ENCODE measurements around the gene TMEM63A. TPM values are rescaled to one million over a fixed set of nuclear protein-coding genes. Genes with fewer than 3 reads are reported as not detected.
"Not testable (repeated sequence)": the region's sequence is repeated elsewhere in the genome, so short reads cannot be mapped to it uniquely, and the experiment has no call there.

Gene TMEM63A
- total RNA-seq, 2 donors from 2014 or later: 16.0 to 19.0 TPM

DNA sequence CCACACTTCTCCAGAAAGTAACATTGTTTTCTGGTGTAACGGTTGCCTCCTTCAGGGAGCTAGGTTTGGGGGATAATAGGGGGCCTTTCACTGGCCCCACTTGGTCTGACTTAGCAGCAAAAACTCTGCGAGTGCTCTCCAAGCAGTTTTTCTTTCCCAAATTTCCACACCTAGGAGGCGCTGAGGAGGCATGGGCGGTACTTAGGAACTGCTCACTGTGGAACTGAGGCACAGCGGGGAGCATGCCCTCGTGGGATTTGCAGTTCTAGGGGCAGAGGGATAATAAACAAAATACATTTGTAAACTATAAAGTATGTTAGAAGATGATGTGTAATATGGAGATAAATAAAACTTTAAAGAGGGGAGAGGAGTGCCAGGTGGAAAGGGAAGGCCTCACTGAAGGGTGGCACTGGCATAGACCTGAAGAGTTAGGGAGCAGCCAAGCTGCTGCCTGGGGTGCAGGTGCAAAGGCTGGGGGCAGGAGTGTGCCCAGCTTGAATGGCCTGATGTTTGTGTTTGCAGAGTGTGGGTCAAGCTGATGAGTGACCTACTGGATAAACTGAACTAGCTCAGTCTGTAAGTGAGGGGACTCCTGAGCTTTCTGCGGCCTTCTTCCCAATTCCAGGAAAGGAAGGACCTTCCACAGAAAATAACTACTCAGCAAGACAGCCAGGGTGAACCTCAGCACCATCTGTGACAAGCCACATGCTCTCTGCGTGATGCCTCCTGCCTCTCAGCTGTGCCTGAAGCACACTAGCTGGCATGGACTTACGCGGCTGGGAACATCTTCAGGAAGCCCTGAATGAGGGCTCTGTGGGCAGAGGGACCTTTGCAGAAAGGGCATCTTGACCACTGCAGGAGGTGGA is 70.3 kb downstream of the TMEM63A start:
- Histone ChIP-seq H3K27ac (peak overlapping the region; percentile 80 to 86), H3K36me3 (no peaks in the 10 kb centered on the region), H3K9me3 (no peaks in the 10 kb centered on the region), H3K27me3 (no peaks in the 10 kb centered on the region), H3K4me3 (peak overlapping the region; percentile 74 to 76), H3K4me1 (peaks cover 0 to 68% of the 10 kb centered on the region in 2 donors)
- DNase-seq (ENCODE audit: low spot score): peak; percentile 61
- TF ChIP-seq, protein P1, sequence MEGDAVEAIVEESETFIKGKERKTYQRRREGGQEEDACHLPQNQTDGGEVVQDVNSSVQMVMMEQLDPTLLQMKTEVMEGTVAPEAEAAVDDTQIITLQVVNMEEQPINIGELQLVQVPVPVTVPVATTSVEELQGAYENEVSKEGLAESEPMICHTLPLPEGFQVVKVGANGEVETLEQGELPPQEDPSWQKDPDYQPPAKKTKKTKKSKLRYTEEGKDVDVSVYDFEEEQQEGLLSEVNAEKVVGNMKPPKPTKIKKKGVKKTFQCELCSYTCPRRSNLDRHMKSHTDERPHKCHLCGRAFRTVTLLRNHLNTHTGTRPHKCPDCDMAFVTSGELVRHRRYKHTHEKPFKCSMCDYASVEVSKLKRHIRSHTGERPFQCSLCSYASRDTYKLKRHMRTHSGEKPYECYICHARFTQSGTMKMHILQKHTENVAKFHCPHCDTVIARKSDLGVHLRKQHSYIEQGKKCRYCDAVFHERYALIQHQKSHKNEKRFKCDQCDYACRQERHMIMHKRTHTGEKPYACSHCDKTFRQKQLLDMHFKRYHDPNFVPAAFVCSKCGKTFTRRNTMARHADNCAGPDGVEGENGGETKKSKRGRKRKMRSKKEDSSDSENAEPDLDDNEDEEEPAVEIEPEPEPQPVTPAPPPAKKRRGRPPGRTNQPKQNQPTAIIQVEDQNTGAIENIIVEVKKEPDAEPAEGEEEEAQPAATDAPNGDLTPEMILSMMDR (IDR thresholded peaks at IDR 0.05): peak in 1 of 2 donors; percentile 48

DNA sequence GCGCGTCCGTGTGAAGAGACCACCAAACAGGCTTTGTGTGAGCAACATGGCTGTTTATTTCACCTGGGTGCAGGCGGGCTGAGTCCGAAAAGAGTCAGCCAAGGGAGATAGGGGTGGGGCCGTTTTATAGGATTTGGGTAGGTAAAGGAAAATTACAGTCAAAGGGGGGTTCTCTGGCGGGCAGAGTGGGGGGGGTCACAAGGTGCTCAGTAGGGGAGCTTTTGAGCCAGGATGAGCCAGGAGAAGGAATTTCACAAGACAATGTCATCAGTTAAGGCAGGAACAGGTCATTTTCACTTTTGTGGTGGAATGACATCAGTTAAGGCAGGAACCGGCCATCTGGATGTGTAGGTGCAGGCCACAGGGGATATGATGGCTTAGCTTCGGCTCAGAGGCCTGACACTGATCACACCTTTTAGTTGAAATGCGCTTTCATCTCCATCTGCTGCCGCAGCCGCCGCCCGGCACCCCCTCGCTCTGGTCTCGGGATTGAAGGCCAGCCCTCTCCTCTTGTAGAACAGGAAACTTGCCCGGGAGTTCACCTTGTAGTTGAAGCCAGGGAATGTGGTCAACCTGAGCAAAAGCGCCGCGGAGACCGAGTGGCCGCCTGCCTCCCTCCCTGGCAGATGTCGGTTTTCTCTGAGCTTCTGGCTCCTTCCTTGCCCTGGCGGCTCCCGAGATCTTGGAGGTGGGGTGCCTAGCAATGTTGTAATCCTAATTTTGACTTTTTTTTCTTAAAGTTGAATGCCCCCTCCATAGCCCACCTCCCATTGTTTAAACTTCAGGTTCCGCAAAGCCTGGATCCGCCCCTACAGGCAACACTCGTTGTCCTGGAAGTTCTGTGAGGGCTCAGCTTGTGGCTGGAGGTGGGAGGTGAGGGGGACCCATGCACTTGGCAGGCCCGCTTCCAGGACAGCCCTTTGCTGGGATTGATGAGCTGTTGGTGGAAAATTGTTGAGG is 71.3 kb downstream of the TMEM63A start:
- Histone ChIP-seq H3K4me1 (peaks cover 0 to 58% of the 10 kb centered on the region in 2 donors), H3K4me3 (peak overlapping the region; percentile 74 to 76), H3K27ac (peak overlapping the region; percentile 80 to 86)
- H3K27me3 ChIP-seq, H3K36me3 ChIP-seq, H3K9me3 ChIP-seq: not testable (repeated sequence)
- DNase-seq (ENCODE audit: low spot score): peak; percentile 60

DNA sequence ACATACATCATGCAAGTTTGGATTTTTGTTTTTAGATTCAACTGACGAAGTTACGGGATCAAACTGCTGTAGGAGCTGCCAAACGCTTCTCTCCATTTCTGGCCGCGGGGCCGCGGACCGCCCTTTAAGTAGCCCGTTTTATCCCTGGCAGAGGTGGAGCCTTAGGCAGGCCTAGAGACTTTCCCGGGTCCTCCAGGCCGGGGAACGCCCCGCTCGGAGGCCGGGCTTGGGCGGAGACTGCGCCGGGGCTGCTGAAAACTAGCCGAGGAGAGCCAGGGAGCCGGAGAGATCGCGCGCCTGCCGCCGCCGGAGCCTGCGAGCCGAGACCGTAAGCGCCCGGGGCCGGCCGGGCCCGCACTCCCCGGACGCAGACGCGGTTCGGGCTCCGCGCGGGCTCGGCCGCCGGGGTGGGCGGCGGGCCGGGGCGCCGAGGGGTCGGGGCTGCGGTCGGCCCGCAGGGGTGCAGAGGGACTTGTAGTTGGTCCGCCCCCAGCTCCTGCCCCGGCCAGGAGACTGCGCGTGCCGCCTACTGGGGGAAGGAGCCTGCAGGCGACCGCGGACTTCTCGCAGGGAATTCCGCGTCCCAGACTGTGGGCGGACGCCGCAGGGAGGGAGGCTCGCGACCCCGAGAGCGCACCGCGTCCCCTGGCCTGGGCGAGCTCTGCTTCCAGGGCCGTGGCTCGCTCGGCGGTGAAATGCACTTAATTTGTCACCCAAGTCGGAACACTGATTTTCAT is 72.2 kb downstream of the TMEM63A start, which contains the start of gene EPHX1:
EPHX1 (plus strand) TSS at position 283 of the 737 bp plus-strand sequence. CDS start 18,606 bp downstream, outside the sequence.
- peak; percentile 89 for DNase-seq (ENCODE audit: low spot score)
- Histone ChIP-seq H3K4me3 (peak within 1 kb of the TSS; percentile 74 to 76), H3K27ac (peak within 1 kb of the TSS; percentile 80 to 86), H3K4me1 (peaks cover 0 to 50% of the 10 kb centered on the region in 2 donors), H3K27me3 (no peaks in the 10 kb centered on the region), H3K36me3 (no peaks in the 10 kb centered on the region), H3K9me3 (no peaks in the 10 kb centered on the region)
- TF ChIP-seq, protein P1 (IDR thresholded peaks at IDR 0.05): peak; percentile 27 to 47

DNA sequence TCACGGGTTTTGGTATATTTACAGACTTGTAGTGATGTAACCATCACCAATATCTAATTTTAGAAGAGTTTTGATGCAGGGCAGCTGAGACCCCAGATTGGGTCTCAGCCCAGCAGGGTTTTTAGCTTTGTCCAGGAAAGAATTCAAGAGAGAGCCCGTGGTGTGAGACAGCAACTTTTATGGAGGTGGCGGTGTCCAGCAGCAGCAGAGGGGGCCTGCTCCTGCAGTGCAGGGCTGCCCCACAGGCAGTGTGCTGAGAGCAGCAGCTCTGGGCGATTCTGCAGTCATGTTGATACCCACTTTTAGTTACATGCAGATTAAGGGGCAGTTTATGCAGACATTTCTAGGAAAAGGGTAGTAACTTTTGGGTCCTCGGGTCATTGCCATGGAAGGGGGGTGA is 74.0 kb downstream of the TMEM63A start:
- no peaks in the 10 kb centered on the region for H3K27me3 ChIP-seq
- H3K9me3 ChIP-seq: no peaks in the 10 kb centered on the region
- peak; percentile 23 for DNase-seq (ENCODE audit: low spot score)
- peaks cover 0 to 31% of the 10 kb centered on the region in 2 donors for H3K4me1 ChIP-seq
- H3K27ac ChIP-seq: no peak overlapping the region
- TF ChIP-seq, protein P1 (IDR thresholded peaks at IDR 0.05): no peak
- no peak overlapping the region for H3K4me3 ChIP-seq
- no peaks in the 10 kb centered on the region for H3K36me3 ChIP-seq

DNA sequence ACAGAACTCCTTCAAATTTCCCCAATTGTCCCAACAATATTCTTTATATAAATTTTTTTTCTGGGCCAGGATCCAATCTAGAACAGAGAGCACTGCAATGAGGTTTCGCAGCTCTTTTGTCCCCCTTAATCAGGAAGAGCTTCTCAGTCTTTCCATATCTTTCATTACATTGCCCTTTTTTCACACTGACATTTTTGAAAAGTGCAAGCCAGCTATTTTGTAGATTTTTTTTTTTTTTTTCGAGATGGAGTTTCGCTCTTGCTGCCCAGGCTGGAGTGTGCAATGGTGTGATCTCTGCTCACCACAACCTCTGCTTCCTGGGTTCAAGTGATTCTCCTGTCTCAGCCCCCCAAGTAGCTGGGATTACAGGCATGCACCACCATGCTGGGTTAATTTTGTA is 75.4 kb downstream of the TMEM63A start:
- H3K4me3 ChIP-seq; H3K27me3 ChIP-seq; DNase-seq (ENCODE audit: low spot score); H3K9me3 ChIP-seq; H3K36me3 ChIP-seq; H3K27ac ChIP-seq: not testable (repeated sequence)
- peaks cover 0 to 17% of the 10 kb centered on the region in 2 donors for H3K4me1 ChIP-seq

DNA sequence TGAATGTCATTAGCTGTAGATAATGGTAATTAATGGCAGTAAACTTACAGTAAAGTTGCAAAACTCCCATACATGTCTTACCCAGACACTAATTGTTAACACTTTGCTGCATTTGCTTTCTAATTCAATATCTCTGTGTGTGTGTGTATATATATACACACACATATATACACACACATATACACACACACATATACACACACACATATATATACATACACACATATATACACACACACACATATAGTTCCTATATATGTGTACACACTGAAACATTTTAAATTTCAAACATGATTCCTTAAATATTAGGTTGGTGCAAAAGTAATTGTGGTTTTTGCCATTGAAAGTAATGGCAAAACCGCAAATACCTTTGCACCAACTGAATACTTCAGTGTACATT is 75.9 kb downstream of the TMEM63A start:
- no peak overlapping the region for H3K27ac ChIP-seq
- no peaks in the 10 kb centered on the region for H3K36me3 ChIP-seq
- TF ChIP-seq, protein P1 (IDR thresholded peaks at IDR 0.05): no peak
- H3K4me3 ChIP-seq: no peak overlapping the region
- DNase-seq (ENCODE audit: low spot score): no peak
- H3K9me3 ChIP-seq: no peaks in the 10 kb centered on the region
- H3K4me1 ChIP-seq: peaks cover 0 to 12% of the 10 kb centered on the region in 2 donors
- no peaks in the 10 kb centered on the region for H3K27me3 ChIP-seq

DNA sequence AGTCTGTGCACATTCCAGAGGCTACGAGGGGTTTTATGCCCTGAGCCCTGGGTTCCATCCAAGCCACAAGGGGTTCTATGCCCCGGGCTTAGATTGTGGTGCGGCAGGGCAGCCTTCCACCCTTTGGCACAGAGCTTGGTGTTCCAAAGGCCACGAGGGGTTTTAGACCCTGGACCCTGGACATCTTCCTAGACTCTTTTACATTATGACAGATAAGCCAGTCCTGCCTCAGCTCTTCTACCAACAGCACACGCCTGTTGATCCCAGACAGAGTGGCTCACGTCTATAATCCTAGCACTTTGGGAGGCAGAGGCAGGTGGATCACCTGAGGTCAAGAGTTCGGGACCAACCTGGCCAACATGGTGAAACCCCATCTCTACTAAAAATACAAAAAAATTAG is 81.0 kb downstream of the TMEM63A start:
- DNase-seq (ENCODE audit: low spot score); H3K27me3 ChIP-seq; H3K36me3 ChIP-seq: not testable (repeated sequence)

DNA sequence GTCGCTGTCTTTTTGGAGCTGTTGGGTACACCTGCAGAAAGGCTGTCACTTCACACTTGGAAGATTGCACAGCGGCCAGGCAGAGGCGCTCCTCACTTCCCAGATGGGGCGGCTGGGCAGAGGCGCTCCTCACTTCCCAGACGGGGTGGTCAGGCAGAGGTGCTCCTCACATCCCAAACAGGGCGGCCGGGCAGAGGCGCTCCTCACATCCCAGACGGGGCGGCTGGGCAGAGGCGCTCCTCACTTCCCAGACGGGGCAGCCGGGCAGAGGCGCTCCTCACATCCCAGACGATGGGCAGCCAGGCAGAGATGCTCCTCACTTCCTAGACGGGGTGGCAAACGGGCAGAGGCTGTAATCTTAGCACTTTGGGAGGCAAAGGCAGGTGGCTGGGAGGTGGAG is 86.1 kb downstream of the TMEM63A start:
- H3K4me1 ChIP-seq; H3K9me3 ChIP-seq; H3K4me3 ChIP-seq; H3K36me3 ChIP-seq; H3K27me3 ChIP-seq; H3K27ac ChIP-seq; DNase-seq (ENCODE audit: low spot score): not testable (repeated sequence)

More for the DNA sequence above, 81.0 kb downstream of the TMEM63A start:
- not testable (repeated sequence) for H3K4me3 ChIP-seq, H3K4me1 ChIP-seq, H3K27ac ChIP-seq, H3K9me3 ChIP-seq
